H1 (cell line): Measurements from ENCODE around the gene IL10RA. TPM values are rescaled to one million over a fixed set of nuclear protein-coding genes. Genes with fewer than 3 reads are reported as not detected.

Experiments
- ATF2 ChIP-seq: IDR thresholded peaks from 2 replicates; pipeline ENCODE4 v1.6.1; 2012; ENCODE audit warnings: low read length, inconsistent platforms
- CHD7 ChIP-seq: fragments of 300-600 bp; sonication (generic); IDR thresholded peaks from 2 replicates; pipeline ENCODE4 v1.7.1; 2012; ENCODE audit warnings: low read length, moderate library complexity, mild to moderate bottlenecking, inconsistent platforms; ENCODE audit not compliant: insufficient replicate concordance
- EP300 ChIP-seq, 2 experiments: IDR thresholded peaks; 1 replicate in 1 of 2; 2 replicates in 1 of 2; pipeline ENCODE4 v1.6.1; 2011 to 2012; ENCODE audit warnings: low read depth in 2 of 2, low read length in 2 of 2, mild to moderate bottlenecking in 2 of 2, borderline replicate concordance in 1 of 2, inconsistent platforms in 1 of 2, moderate library complexity in 1 of 2
- KDM5A ChIP-seq: fragments of 200-600 bp; IDR thresholded peaks from 2 replicates; pipeline ENCODE4 v1.7.1; 2012; ENCODE audit warnings: mild to moderate bottlenecking, low read length, inconsistent platforms, mixed read lengths
- RAD21 ChIP-seq, 2 experiments: IDR thresholded peaks in 1 of 2; conservative IDR thresholded peaks in 1 of 2; 2 replicates each; pipeline ENCODE4 v1.6.1; 2011; ENCODE audit warnings: low read depth in 2 of 2, low read length in 2 of 2, improper control_type of control experiment in 1 of 2, inconsistent platforms in 1 of 2, mild to moderate bottlenecking in 1 of 2, moderate library complexity in 1 of 2
- SUZ12 ChIP-seq: fragments of 200-600 bp; sonication (generic); IDR thresholded peaks from 2 replicates; pipeline ENCODE4 v1.6.1; 2012; ENCODE audit warnings: mild to moderate bottlenecking, inconsistent platforms, low read length, moderate library complexity, mixed read lengths
- polyA plus RNA-seq, 7 experiments: library from polyadenylated mRNA; depleted of rRNA in 3 of 7; stranded (reverse) in 5 of 7; unstranded in 2 of 7; fragments of >200 nt in 5 of 7; fragments of 200-250 nt in 2 of 7; gene quantifications; 1 replicate in 5 of 7; 2 replicates in 1 of 7; 4 replicates in 1 of 7; pipeline versions ENCODE4 v1.2.1 to v1.2.3, GENCODE V29; 2011 to 2013; ENCODE audit warnings: missing spikeins in 2 of 7, mixed read lengths in 2 of 7
- total RNA-seq: library from RNA; stranded (reverse); fragmentation: NEBNext Ultra II Directional; extraction: Animal tissue kit (Norgen Biotek cat#: 25700); gene quantifications from 2 replicates; pipeline ENCODE4 v1.2.1, GENCODE V29; 2021

The IL10RA gene
- total and polyA plus RNA-seq, 2 of the 8 experiments (the other 6 are each of a cell fraction or from before 2014, with no cell fraction given), result 0.05 to 0.11 TPM

GRCh38 chr11:118008271-118008911, 22.2 kb downstream of the IL10RA start (continued):
- TF ChIP-seq CHD7 (no peak), ATF2 (no peak), SUZ12 (no peak), EP300 (IDR thresholded peaks at IDR 0.05; ENCODE audit: borderline replicate concordance in 1 of 2, low read depth in 2 of 2, low read length in 2 of 2) (no peak), RAD21 (IDR thresholded peaks at IDR 0.05 in 1 of 2, conservative IDR thresholded peaks at IDR 0.05 in 1 of 2; ENCODE audit: low read depth in 2 of 2, low read length in 2 of 2) (no peak), KDM5A (no peak)
